Stomach (tissue), 4 donors: ENCODE results near the gene ASIC2.

Experiments
- CTCF ChIP-seq, 7 experiments: fragments of 450-650 bp in 4 of 7; fragments of 200-600 bp in 3 of 7; sonication (generic) in 3 of 7; IDR thresholded peaks; one replicate each; pipeline ENCODE4 v1.5.1; 2016 to 2019; ENCODE audit warnings: antibody characterized with exemption in 7 of 7, control low read depth in 2 of 7, mild to moderate bottlenecking in 1 of 7
- POLR2A ChIP-seq, 4 donors: fragments of 450-650 bp; IDR thresholded peaks; one replicate each; pipeline ENCODE4 v1.6.1; 2016; ENCODE audit warnings: antibody characterized with exemption in 4 of 4, control low read depth in 2 of 4, mild to moderate bottlenecking in 1 of 4, moderate library complexity in 1 of 4
- POLR2AphosphoS5 ChIP-seq, 3 donors: sonication (generic); formaldehyde crosslinking; IDR thresholded peaks; one replicate each; pipeline ENCODE4 v1.6.1; 2016; ENCODE audit warnings: antibody characterized with exemption in 3 of 3

- TF ChIP-seq POLR2A (IDR thresholded peaks at IDR 0.05) (no peak), CTCF (IDR thresholded peaks at IDR 0.05) (no peak), POLR2AphosphoS5 (IDR thresholded peaks at IDR 0.05) (no peak)
Observed at GRCh38 chr17:33229499-33229898, 63.6 kb downstream of the ASIC2 start.
